Measurements from ENCODE around the gene ZBED1. TPM values are rescaled to one million over a fixed set of nuclear protein-coding genes. Genes with fewer than 3 reads are reported as not detected.
A peak's percentile ranks its signal among the peaks of the same experiment; 100 is the strongest.

ZBED1 gene
- total and polyA plus RNA-seq, 2 donors from 2014 or later = 20.6 to 40.7 TPM

GRCh38 chrX:2452799-2453198 lies 48.0 kb downstream of the ZBED1 start:
- no peak for DNase-seq
- Histone ChIP-seq H3K36me3 (ENCODE audit: control insufficient read depth in 2 of 3, insufficient read depth in 3 of 3, low read length in 3 of 3) (no peaks in the 10 kb centered on the region), H3K9me3 (ENCODE audit: control insufficient read depth in 2 of 3, insufficient read depth in 1 of 3, low read length in 3 of 3) (no peaks in the 10 kb centered on the region), H3K9ac (ENCODE audit: low read length in 3 of 3) (no peak overlapping the region), H3K27ac (ENCODE audit: low read depth in 2 of 2, low read length in 2 of 2) (no peak overlapping the region), H3K27me3 (ENCODE audit: control insufficient read depth, insufficient read depth, low read length) (no peaks in the 10 kb centered on the region), H3K4me3 (ENCODE audit: low read length in 3 of 3) (no peak overlapping the region), H3K4me1 (ENCODE audit: control insufficient read depth in 2 of 3, insufficient read depth in 2 of 3, low read depth in 1 of 3, low read length in 3 of 3) (peaks cover 0 to 5% (median 0%) of the 10 kb centered on the region in 3 donors)
- TF ChIP-seq, protein P1, sequence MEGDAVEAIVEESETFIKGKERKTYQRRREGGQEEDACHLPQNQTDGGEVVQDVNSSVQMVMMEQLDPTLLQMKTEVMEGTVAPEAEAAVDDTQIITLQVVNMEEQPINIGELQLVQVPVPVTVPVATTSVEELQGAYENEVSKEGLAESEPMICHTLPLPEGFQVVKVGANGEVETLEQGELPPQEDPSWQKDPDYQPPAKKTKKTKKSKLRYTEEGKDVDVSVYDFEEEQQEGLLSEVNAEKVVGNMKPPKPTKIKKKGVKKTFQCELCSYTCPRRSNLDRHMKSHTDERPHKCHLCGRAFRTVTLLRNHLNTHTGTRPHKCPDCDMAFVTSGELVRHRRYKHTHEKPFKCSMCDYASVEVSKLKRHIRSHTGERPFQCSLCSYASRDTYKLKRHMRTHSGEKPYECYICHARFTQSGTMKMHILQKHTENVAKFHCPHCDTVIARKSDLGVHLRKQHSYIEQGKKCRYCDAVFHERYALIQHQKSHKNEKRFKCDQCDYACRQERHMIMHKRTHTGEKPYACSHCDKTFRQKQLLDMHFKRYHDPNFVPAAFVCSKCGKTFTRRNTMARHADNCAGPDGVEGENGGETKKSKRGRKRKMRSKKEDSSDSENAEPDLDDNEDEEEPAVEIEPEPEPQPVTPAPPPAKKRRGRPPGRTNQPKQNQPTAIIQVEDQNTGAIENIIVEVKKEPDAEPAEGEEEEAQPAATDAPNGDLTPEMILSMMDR (IDR thresholded peaks at IDR 0.05; ENCODE audit: borderline replicate concordance, extremely low read depth, insufficient read depth) = no peak
- no peak for FAIRE-seq
- intact Hi-C loops (cut with DNase I) = no loop called here

GRCh38 chrX:2452317-2452784 lies 48.4 kb downstream of the ZBED1 start:
- no peak overlapping the region for H3K4me3 ChIP-seq (ENCODE audit: low read length in 3 of 3)
- TF ChIP-seq, protein P1 (IDR thresholded peaks at IDR 0.05; ENCODE audit: borderline replicate concordance, extremely low read depth, insufficient read depth) = no peak
- intact Hi-C loops (cut with DNase I) = no loop called here
- DNase-seq (no peak), FAIRE-seq (no peak)
- H3K27ac ChIP-seq (ENCODE audit: low read depth in 2 of 2, low read length in 2 of 2) = no peak overlapping the region
- H3K4me1 ChIP-seq (ENCODE audit: control insufficient read depth in 2 of 3, insufficient read depth in 2 of 3, low read depth in 1 of 3, low read length in 3 of 3) = peaks cover 0 to 5% (median 0%) of the 10 kb centered on the region in 3 donors
- no peak overlapping the region for H3K9ac ChIP-seq (ENCODE audit: low read length in 3 of 3)
- H3K36me3 ChIP-seq (ENCODE audit: control insufficient read depth in 2 of 3, insufficient read depth in 3 of 3, low read length in 3 of 3) = no peaks in the 10 kb centered on the region
- no peaks in the 10 kb centered on the region for H3K9me3 ChIP-seq (ENCODE audit: control insufficient read depth in 2 of 3, insufficient read depth in 1 of 3, low read length in 3 of 3)
- no peaks in the 10 kb centered on the region for H3K27me3 ChIP-seq (ENCODE audit: control insufficient read depth, insufficient read depth, low read length)

DNA sequence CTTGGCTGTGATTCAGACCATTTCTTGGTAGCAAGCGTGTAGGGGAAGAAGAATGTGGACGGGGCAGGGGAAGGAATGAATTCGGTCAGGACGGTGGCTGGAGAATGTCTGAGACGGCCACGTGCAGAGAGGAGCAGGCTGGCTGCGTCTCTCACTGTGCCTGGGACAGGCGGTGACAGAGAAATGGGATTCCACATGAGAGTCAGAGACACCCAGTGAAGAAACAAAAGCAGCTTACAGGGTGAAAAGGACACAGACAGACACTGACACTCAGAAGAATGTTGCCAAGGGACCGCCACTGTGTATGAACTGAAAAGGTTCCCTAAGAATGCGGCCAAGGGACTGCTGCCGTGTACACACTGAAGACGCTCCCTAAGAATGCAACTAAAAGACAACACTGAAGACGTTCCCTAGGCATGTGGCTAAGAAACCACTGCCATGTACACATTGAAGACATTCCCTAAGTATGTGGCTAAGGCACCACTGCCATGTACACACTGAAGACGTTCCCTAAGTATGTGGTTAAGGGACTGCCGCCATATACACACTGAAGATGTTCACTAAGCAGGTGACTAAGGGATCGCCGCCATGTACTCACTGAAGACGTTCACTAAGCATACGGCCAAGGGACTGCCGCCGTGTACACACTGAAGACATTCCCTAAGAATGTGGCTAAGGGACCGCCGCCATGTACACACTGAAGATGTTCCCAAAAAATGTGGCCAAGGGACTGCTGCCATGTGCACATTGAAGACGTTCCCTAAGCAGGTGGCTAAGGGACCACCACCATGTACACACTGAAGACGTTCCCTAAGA lies 49.1 kb downstream of the ZBED1 start:
- no peak overlapping the region for H3K4me3 ChIP-seq (ENCODE audit: low read length in 3 of 3)
- H3K4me1 ChIP-seq (ENCODE audit: control insufficient read depth in 2 of 3, insufficient read depth in 2 of 3, low read depth in 1 of 3, low read length in 3 of 3) = peaks cover 0 to 5% (median 0%) of the 10 kb centered on the region in 3 donors
- FAIRE-seq (no peak), DNase-seq (peak in 1 of 5 donors; percentile 17)
- H3K36me3 ChIP-seq (ENCODE audit: control insufficient read depth in 2 of 3, insufficient read depth in 3 of 3, low read length in 3 of 3) = no peaks in the 10 kb centered on the region
- H3K9ac ChIP-seq (ENCODE audit: low read length in 3 of 3) = no peak overlapping the region
- TF ChIP-seq, protein P1 (IDR thresholded peaks at IDR 0.05; ENCODE audit: borderline replicate concordance, extremely low read depth, insufficient read depth) = no peak
- no peaks in the 10 kb centered on the region for H3K9me3 ChIP-seq (ENCODE audit: control insufficient read depth in 2 of 3, insufficient read depth in 1 of 3, low read length in 3 of 3)
- no peak overlapping the region for H3K27ac ChIP-seq (ENCODE audit: low read depth in 2 of 2, low read length in 2 of 2)
- no peaks in the 10 kb centered on the region for H3K27me3 ChIP-seq (ENCODE audit: control insufficient read depth, insufficient read depth, low read length)
- intact Hi-C loops (cut with DNase I) = no loop called here
